Measurements from ENCODE around the gene SPATA20.

DNA sequence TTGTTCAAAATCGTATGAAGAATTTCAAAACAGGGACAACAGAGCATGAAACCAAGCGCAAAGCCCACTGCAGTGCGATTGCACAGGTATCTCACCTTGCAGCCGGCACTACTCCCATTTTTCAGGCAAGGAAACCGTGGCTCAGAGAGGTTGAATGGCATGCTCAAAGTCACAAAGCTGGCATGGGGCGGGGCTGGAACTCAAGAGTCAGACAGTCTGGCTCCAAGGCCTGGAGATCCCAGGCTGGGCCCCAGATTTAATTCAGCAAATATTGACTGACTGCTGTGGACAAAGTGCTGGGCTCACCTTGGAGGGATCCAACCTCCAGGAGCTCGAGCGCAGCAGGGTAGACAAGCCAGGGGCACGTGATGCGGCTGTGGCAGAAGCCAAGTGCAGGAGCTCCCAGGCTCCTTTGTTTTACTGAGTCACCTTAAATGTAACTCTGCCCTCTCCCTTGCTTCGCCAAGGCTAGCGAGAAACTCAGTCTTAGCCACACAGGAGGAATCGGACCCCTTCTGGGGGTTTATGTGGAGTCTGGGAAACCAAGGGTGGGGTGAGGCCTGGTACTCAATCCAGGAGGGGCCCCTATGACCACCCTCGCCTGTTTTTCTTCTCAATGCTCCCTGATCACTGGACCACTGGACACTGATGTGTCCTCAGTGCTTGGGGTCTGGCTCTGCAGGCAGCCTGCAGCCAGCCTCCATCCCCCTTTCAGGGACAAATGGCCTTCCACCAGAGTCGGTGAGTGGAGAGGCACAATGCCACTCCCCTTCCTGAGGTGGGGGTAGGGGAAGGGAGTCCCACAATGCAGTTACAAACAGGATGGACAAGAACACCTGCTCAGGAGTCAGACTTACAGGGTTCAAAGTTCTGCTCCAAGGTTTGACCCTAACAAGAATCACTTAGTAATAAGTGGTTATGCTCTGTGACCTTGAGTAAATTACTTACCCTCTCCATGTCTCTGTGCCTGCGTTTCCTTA lies 3.9 kb upstream of the SPATA20 start:
- TF ChIP-seq CTCF (IDR thresholded peaks at IDR 0.05), result no peak
- TF ChIP-seq POLR2A (IDR thresholded peaks at IDR 0.05), result peak in 1 of 2 donors; percentile 57

Measured in adrenal gland (tissue), 5 donors.